C4-2B (cell line): ENCODE results near the gene DDA1.

ENCODE experiments used
- H3K27ac ChIP-seq: fragments of 450-650 bp; 2 replicates; pipeline ENCODE4 v1.5.1; 2017
- ZFX ChIP-seq: fragments of 450-650 bp; IDR thresholded peaks from 2 replicates; pipeline ENCODE4 v1.6.1; 2017
- TF ChIP-seq, protein P1 (sequence below): fragments of 450-650 bp; conservative IDR thresholded peaks from 2 replicates; pipeline ENCODE4 v1.5.1; 2017; ENCODE audit warnings: mild to moderate bottlenecking

The DDA1 gene

DNA sequence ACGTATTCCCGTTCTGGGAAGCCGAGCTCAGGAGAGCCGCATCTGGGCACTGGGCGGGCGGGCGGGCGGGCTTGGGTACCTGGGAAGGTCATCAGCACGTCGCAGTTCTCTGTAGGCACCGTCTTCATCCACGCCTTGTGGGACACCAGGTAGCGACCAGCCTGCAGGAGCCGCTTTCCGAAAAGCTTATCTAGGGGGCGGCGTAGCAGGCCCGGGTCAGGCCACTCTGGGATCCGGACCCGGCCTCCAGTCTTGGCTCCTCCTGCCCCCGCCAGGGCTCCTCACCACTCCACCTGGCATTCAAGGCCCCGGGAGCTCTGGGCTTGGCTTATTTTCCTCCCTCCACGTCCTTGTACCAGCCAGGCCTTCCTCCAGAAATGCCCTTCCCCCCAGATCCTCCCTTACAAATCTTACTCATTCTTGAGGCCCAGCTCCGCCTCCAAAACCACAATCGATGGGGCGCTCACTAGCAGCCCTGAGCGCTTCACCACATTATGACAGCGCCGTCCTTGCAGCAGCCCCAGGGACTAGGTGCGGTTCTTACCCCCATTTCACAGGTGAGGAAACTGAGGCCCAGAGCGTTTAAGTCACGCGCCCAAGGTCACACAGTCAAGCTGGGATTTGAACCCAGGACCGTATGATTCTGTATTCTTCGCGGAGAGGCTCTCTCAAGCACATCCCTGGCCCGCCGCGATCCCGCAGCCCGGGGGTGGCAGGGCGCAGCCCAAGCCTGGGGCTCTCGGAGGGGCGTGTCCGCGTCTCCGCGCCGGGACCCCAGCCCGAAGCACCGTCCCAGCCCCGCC is 24.4 kb downstream of the DDA1 start:
- H3K27ac ChIP-seq, result peak overlapping the region; percentile 75
- TF ChIP-seq ZFX, result no peak
- TF ChIP-seq, protein P1, sequence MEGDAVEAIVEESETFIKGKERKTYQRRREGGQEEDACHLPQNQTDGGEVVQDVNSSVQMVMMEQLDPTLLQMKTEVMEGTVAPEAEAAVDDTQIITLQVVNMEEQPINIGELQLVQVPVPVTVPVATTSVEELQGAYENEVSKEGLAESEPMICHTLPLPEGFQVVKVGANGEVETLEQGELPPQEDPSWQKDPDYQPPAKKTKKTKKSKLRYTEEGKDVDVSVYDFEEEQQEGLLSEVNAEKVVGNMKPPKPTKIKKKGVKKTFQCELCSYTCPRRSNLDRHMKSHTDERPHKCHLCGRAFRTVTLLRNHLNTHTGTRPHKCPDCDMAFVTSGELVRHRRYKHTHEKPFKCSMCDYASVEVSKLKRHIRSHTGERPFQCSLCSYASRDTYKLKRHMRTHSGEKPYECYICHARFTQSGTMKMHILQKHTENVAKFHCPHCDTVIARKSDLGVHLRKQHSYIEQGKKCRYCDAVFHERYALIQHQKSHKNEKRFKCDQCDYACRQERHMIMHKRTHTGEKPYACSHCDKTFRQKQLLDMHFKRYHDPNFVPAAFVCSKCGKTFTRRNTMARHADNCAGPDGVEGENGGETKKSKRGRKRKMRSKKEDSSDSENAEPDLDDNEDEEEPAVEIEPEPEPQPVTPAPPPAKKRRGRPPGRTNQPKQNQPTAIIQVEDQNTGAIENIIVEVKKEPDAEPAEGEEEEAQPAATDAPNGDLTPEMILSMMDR, result no peak

DNA sequence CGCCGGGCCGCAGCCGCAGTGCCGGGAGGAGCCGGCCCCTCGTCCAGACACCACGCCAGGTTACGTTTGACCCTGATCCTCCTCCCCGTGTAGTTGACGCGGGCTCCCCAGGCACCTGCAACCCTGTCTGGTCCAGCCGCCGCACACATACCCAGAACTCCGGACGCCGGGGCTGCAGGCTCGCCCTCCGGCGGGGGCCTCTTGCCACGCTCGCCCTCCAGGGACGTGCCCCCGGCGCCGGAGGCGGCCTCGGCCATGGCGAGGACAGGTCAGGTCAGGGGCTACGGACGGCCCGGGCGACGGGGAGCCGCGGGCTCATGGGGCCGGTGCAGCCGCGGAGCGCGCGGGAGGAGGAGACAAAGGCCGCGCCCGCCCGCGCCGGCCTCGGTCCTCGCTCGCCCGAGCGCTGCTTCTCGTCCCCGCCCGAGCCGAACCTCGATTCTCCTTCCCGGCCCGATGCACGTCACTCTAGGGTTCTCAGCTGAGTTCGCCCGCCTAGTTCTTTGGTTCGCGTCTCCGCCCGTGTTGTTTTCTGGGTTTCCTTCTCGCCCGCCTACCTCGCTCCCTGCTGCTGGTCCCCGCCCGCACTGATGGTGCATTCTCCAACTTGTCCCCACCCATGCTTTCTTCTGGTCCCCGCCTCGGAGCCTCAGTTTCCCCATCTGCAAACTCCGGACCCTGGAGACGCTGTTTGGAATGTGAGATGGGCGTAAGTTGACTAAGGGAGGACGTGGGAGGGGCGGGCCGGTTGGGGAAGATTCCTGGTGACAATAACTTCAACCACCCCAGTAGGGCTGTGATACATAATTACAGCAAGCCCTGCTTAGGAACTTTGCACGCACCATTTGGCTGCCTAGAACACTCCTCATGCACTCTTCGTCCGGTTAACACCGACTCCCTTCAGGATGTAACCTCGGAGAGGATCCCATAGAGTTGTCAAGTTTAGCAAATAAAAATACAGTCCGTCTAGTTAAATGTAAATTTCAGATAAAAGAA is 25.3 kb downstream of the DDA1 start, which contains the start of gene ANO8:
Gene ANO8 (minus strand): TSS at position 442 of the 996 bp plus-strand sequence. CDS start 185 bp downstream, at position 257.
- peak within 1 kb of the TSS; percentile 75 for H3K27ac ChIP-seq

DNA sequence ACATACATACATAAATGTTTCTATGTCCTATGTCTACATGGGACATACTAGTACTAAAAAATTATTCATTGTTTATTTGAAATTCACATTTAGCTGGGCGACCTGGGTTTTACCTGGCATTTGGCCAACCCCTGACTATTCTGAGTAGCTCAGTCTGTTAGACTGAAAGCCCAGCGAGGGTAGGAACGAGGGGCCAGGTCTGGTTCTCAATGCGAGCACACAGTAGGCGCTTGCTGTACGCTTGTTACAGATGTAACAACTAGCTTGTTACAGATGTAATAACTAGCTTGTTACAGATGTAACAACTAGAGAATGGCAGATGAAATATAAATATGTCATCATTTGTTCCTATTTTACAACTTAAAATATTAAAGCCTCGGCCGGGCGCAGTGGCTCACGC is 26.2 kb downstream of the DDA1 start:
- peak overlapping the region; percentile 85 for H3K27ac ChIP-seq
- TF ChIP-seq, protein P1, result no peak
- TF ChIP-seq ZFX, result no peak

More for the DNA sequence above, 25.3 kb downstream of the DDA1 start, which contains the start of gene ANO8:
- TF ChIP-seq, protein P1, result no peak
- TF ChIP-seq ZFX, result peak; percentile 85; the same call in 1 of the 2 replicates

DNA sequence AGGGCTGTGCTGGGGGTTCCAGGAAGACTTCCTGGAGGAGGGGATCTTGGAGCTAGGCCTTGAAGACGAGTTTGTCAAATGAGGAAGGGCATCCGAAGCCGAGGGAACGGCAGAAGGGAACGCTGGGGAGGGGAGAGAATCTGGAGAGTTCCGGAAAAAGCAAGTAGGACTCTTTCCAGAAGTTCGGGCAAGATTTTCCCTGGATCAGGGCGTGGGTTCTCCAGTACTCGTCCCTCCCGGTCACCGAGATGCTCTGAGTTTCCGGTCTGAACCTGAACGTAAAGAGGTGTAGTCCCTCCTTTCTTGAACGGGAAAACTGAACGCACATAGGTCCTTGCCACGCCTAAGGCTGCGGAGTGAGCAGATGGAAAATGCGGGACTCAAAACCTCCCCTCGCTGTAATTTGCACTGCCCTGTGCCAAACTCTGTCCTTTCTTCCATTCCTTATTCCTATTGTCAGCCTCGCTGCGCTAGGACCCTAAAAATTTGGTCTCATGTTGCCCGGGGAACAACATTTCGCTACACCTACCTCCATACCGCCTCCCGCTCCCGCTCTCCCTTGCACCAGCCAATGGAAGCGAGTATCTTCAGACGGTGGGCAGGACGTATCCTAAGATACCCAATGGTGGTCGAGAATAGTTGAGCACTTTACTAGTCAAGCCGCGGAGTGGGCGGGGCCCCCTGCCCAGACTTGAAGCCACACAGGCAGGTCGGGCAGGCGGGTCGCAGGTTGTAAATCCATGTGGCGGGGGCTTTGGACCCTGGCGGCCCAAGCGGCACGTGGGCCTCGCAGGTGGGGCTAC is 27.7 kb downstream of the DDA1 start, which contains the start of gene GTPBP3:
Gene GTPBP3 (plus strand): TSS at position 682 of the 803 bp plus-strand sequence. CDS start 59 bp downstream, at position 741.
- 0 out of 2 replicates have a peak, but pooled peaks have one; percentile 39 for TF ChIP-seq ZFX
- TF ChIP-seq, protein P1, result no peak
- peak within 1 kb of the TSS; percentile 85 for H3K27ac ChIP-seq

DNA sequence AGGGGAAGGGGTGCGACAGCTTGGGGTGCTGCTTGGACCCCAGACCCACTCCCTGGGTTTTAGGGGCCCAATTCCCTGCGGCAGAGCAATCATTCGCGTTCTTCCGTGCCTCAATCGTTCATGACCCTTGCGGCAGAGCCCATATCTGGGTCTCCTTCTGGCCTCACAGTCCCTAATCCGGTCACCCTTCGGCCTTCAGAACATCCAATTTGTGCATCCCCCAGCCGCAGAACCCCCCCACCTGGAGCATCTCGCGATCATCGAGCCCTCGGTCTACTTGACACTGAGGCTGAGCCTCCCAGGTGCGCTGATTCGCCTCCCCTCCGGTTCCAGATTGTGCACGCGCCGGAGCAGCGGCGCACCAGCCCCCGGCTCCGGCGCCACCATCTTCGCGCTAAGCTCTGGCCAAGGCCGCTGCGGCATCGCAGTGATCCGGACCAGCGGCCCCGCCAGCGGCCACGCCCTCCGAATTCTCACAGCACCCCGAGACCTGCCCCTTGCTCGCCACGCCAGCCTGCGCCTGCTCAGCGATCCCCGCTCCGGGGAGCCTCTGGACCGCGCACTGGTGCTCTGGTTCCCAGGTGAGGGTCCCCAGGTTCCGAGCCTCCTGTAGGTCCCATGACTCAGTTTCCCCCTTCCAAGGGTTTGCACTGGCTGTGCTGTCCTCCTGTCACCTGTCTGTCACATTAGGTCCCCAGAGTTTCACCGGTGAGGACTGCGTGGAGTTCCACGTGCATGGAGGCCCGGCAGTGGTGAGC is 28.5 kb downstream of the DDA1 start:
- H3K27ac ChIP-seq, result peak overlapping the region; percentile 85
- TF ChIP-seq, protein P1, result no peak
- peak; percentile 40; the same call in 1 of the 2 replicates for TF ChIP-seq ZFX

DNA sequence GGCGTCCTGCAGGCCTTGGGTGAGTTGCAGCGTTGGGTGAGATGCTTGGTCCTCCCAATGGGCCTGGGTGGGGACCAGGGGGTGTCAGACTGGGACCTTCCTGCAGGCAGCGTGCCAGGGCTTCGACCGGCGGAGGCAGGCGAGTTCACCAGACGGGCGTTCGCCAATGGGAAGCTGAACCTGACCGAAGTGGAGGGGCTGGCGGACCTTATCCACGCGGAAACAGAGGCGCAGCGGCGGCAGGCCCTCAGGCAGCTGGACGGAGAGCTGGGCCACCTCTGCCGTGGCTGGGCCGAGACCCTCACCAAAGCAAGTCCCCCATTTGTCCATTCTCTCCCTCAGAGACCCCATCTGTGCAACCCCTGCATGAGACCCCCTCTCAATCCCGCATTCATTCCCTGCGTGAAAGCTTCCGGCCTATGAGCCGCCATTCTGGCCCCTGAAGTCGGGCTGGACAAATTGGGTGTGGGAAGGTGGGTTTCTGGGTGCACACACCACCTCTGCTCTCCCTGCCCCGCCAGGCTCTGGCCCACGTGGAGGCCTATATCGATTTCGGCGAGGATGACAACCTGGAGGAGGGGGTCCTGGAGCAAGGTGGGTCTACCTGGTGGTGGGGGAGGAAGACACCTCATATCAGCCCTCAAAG is 29.2 kb downstream of the DDA1 start:
- TF ChIP-seq ZFX, result no peak
- TF ChIP-seq, protein P1, result no peak
- peak overlapping the region; percentile 85 for H3K27ac ChIP-seq
